Heart right ventricle (tissue), 12 donors: ENCODE data around the gene NSUN5. TPM values are rescaled to one million over a fixed set of nuclear protein-coding genes. Genes with fewer than 3 reads are reported as not detected.

ENCODE experiments used
- polyA plus RNA-seq, 2 donors: library from polyadenylated mRNA; stranded (reverse); fragments of 200-250 nt; gene quantifications; one replicate each; pipeline ENCODE4 v1.2.3, GENCODE V29; 2013
- total RNA-seq, 10 donors: library from RNA; stranded (reverse); fragmentation: NEBNext Ultra II Directional in 3 of 10; extraction: Animal tissue kit (Norgen Biotek cat#: 25700) in 3 of 10; gene quantifications; one replicate each; pipeline versions ENCODE4 v1.2.1 to v1.2.4, GENCODE V29; 2021 to 2023
- donor health status: ischemic (EF 13 %, LVEDD 7.1; RV severe dilation, severe dysfunction).
- donor health status: healthy with polysubstance abuse.
- donor health status: DM: no; HTN: yes; CAD: no.
- donor health status: DM: no; HTN: no; CAD: no.
- donor health status: ischemic (EF 25% LVEDD 6.9; RV normal size, moderate dysfunction).
- donor health status: ischemic (EF 25% LVEDD 5.7; RV mildly dilated, moderate dysfunction).
- donor health status: healthy.
- donor health status: nonischemic (EF 11% LVEDD 7.7; RV severe dilation, severe dysfunction).
- donor health status: DM: yes; HTN: yes; CAD: no.
- donor health status: PGD.
- donor health status: ischemic (EF 29% LVEDD 5.4; RV normal size, mild dysfunction).
- donor health status: nonischemic (EF 23%, LVEDD 6.1; RV moderate dilation, normal function).

The NSUN5 gene
- total and polyA plus RNA-seq, 12 donors: 11.2 to 36.8 (median 14.5) TPM

Other genes starting within 250 kb of the NSUN5 start
- gene SPDYE9, start 222.8 kb downstream of the NSUN5 start, total RNA-seq: not detected
- gene SPDYE9, start 222.8 kb downstream of the NSUN5 start, polyA plus RNA-seq: not detected
- under 1 TPM in 6 of 10 donors, not detected in 4; 0.15 to 0.62 (median 0.34) TPM for gene TRIM50, start 19.3 kb upstream of the NSUN5 start, total RNA-seq
- gene TRIM50, start 19.3 kb upstream of the NSUN5 start, polyA plus RNA-seq: under 1 TPM; 0.04 to 0.15 TPM
- not detected for gene FKBP6, start 19.3 kb upstream of the NSUN5 start, total RNA-seq
- gene FKBP6, start 19.3 kb upstream of the NSUN5 start, polyA plus RNA-seq: not detected
- gene FZD9, start 125.0 kb upstream of the NSUN5 start, total RNA-seq: under 1 TPM in 5 of 10 donors, not detected in 5; 0.13 to 0.41 (median 0.15) TPM
- under 1 TPM; 0.15 to 0.45 TPM for gene FZD9, start 125.0 kb upstream of the NSUN5 start, polyA plus RNA-seq
- gene BAZ1B, start 213.5 kb upstream of the NSUN5 start, total RNA-seq: 10 to 100 TPM; 34.0 to 49.9 (median 41.5) TPM
- gene BAZ1B, start 213.5 kb upstream of the NSUN5 start, polyA plus RNA-seq: 10 to 100 TPM; 11.7 to 17.2 TPM
- gene BCL7B, start 248.9 kb upstream of the NSUN5 start, total RNA-seq: 10 to 100 TPM; 65.1 to 85.8 (median 73.9) TPM
- 10 to 100 TPM; 64.9 to 65.5 TPM for gene BCL7B, start 248.9 kb upstream of the NSUN5 start, polyA plus RNA-seq